Tibial artery (tissue), 4 donors: ENCODE data around the gene SETD5.

Experiments
- DNase-seq, 2 donors: peaks; one replicate each; pipeline ENCODE4 v3.0.0-alpha.2; 2019
- H3K27ac ChIP-seq, 2 donors: fragments of 200-600 bp; sonication (generic) in 1 of 2; 1 replicate in 1 of 2; 2 replicates in 1 of 2; pipeline ENCODE4 v1.5.1; 2018 to 2019; ENCODE audit warnings: mild to moderate bottlenecking in 1 of 2
- H3K27me3 ChIP-seq, 2 donors: fragments of 200-600 bp; sonication (generic) in 1 of 2; one replicate each; pipeline versions ENCODE4 v1.5.1 to v1.6.0; 2016 to 2019
- H3K36me3 ChIP-seq, 3 donors: fragments of 200-600 bp; sonication (generic) in 2 of 3; one replicate each; pipeline ENCODE4 v1.5.1; 2016 to 2019; ENCODE audit warnings: mild to moderate bottlenecking in 2 of 3
- H3K4me1 ChIP-seq, 4 donors: fragments of 200-600 bp; sonication (generic) in 2 of 4; 1 replicate in 3 of 4; 2 replicates in 1 of 4; pipeline ENCODE4 v1.5.1; 2016 to 2019
- H3K4me3 ChIP-seq, 2 donors: fragments of 200-600 bp; sonication (generic) in 1 of 2; 1 replicate in 1 of 2; 2 replicates in 1 of 2; pipeline ENCODE4 v1.5.1; 2018 to 2019; ENCODE audit warnings: mild to moderate bottlenecking in 2 of 2
- H3K9me3 ChIP-seq, 3 donors: fragments of 200-600 bp; sonication (generic) in 1 of 3; one replicate each; pipeline ENCODE4 v1.5.1; 2016 to 2019
- intact Hi-C: fragments of 100-400 bp; cut with DNase I; formaldehyde crosslinking; loops from one replicate; pipeline ENCODE4 v1.15.0; 2023; ENCODE audit warnings: low total_unique reads
- TF ChIP-seq, protein P1 (sequence below), 2 experiments: fragments of 200-600 bp in 1 of 2; fragments of 450-650 bp in 1 of 2; IDR thresholded peaks; one replicate each; pipeline ENCODE4 v1.5.1; 2017 to 2019; ENCODE audit warnings: antibody characterized with exemption in 2 of 2, mild to moderate bottlenecking in 1 of 2, moderate library complexity in 1 of 2

Gene SETD5

DNA sequence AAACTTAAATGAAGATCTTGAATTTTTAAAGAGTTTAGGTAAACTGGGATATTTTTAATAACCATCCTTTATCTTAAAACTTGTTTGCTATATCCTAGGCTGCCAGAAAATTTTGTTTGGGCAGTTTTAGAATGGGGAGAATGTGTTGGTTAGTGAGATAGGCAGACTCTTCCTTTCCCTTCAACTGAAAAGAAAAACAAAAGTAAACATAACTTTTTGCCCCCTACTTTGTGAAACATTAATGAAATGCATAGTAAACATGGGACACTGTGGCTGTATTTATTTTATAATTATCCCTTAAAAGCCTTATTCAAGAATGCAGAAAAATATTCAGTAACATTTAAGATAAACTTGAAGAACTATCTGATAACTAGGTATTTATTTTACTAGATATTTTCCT, 31.0 kb downstream of the SETD5 start:
- H3K36me3 ChIP-seq, result peaks cover 63 to 67% (median 64%) of the 10 kb centered on the region in 3 donors
- TF ChIP-seq, protein P1, sequence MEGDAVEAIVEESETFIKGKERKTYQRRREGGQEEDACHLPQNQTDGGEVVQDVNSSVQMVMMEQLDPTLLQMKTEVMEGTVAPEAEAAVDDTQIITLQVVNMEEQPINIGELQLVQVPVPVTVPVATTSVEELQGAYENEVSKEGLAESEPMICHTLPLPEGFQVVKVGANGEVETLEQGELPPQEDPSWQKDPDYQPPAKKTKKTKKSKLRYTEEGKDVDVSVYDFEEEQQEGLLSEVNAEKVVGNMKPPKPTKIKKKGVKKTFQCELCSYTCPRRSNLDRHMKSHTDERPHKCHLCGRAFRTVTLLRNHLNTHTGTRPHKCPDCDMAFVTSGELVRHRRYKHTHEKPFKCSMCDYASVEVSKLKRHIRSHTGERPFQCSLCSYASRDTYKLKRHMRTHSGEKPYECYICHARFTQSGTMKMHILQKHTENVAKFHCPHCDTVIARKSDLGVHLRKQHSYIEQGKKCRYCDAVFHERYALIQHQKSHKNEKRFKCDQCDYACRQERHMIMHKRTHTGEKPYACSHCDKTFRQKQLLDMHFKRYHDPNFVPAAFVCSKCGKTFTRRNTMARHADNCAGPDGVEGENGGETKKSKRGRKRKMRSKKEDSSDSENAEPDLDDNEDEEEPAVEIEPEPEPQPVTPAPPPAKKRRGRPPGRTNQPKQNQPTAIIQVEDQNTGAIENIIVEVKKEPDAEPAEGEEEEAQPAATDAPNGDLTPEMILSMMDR (IDR thresholded peaks at IDR 0.05), result no peak
- H3K4me1 ChIP-seq, result peaks cover 0 to 21% (median 7%) of the 10 kb centered on the region in 4 donors
- DNase-seq, result no peak
- H3K27ac ChIP-seq, result no peak overlapping the region
- no peak overlapping the region for H3K4me3 ChIP-seq
- H3K27me3 ChIP-seq, result no peaks in the 10 kb centered on the region
- H3K9me3 ChIP-seq, result no peaks in the 10 kb centered on the region
- intact Hi-C loops, result loop anchor here (10.0 kb wide), 1 partner anchor 74 kb away; no protein-coding TSS in a partner anchor

DNA sequence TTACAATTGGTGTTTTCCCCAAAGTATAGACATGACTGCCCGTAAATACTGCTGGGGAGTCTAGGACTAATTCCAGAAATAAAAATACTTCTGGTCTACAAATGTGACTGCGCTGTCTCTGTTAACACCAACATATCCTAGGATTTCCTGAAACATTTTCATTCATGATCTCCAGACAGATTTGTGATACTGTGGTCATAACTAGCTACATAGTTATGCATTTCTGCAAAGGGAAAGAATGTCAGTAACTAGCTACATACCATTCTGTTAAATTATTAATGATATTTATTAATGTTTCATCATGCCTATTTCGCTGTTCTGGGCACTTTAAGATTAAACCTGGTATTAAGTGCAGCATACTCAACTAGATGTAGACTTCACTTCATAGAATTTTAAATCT, 33.3 kb downstream of the SETD5 start:
- Histone ChIP-seq H3K36me3 (peaks cover 85 to 90% (median 86%) of the 10 kb centered on the region in 3 donors), H3K27ac (no peak overlapping the region), H3K9me3 (no peaks in the 10 kb centered on the region), H3K4me1 (peaks cover 0 to 8% (median 0%) of the 10 kb centered on the region in 4 donors), H3K4me3 (no peak overlapping the region), H3K27me3 (no peaks in the 10 kb centered on the region)
- intact Hi-C loops, result no loop called here
- DNase-seq, result no peak
- TF ChIP-seq, protein P1 (IDR thresholded peaks at IDR 0.05), result no peak

DNA sequence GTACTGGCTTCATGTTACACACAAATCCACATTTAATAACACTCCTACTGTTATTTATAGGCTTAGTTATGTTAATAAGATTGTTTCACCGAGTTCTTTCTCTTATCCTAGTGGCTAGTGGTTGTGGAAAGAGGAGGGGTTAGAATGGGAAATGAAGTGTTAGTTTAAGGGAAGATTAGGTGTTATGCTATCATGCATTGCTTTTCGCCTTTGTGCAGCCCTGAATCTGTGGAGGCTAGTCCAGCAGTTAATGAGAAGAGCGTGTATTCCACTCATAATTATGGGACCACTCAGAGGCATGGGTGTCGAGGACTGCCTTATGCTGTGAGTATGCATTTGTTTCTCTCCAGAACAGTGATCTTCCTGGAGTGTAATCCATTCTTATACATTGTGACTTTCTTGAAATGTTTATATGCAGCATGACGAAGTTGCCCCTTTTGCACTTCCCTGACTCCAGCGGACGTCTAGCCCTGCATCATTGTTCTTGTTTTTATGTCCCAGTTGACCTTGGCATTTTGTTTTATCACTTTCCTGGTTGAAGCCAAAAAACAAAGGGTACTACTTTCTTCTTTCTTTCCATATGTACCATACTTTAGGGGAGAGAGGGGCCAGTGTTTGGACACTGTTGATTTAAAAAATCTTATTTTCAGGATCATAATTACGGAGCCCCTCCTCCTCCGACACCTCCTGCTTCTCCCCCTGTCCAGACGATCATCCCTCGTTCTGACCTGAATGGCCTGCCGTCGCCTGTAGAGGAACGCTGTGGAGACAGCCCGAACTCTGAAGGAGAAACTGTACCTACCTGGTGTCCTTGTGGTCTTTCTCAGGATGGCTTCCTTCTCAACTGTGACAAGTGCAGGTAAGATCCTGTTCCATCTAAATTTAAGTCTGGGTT, 36.5 kb downstream of the SETD5 start:
- H3K27ac ChIP-seq, result no peak overlapping the region
- TF ChIP-seq, protein P1 (IDR thresholded peaks at IDR 0.05), result no peak
- H3K27me3 ChIP-seq, result no peaks in the 10 kb centered on the region
- no peaks in the 10 kb centered on the region for H3K9me3 ChIP-seq
- H3K36me3 ChIP-seq, result peaks cover 87 to 100% (median 94%) of the 10 kb centered on the region in 3 donors
- no peaks in the 10 kb centered on the region for H3K4me1 ChIP-seq
- no peak for DNase-seq
- intact Hi-C loops, result no loop called here
- H3K4me3 ChIP-seq, result no peak overlapping the region

DNA sequence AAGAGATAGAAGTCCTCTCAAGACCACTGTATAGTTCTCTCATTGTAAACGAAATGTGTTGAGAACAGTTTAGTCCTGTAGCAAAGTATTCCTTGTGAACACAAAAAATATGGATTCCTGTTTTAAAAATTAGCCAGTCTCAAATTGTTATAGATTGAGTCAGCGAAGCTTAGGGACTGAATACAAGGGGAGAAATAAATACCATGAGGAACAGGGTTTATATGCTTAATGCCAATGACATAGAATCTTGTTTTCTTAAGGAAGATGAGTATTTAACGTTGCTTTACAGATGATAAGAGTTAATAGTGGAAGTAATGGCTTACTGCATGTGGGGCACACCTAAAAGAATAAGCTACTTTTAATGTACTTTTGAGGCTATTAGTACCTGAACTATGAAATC, 37.9 kb downstream of the SETD5 start:
- no peak overlapping the region for H3K27ac ChIP-seq
- no peaks in the 10 kb centered on the region for H3K27me3 ChIP-seq
- H3K4me1 ChIP-seq, result no peaks in the 10 kb centered on the region
- H3K4me3 ChIP-seq, result no peak overlapping the region
- peaks cover 77 to 99% (median 91%) of the 10 kb centered on the region in 3 donors for H3K36me3 ChIP-seq
- H3K9me3 ChIP-seq, result no peaks in the 10 kb centered on the region
- intact Hi-C loops, result no loop called here
- TF ChIP-seq, protein P1 (IDR thresholded peaks at IDR 0.05), result no peak
- DNase-seq, result no peak

DNA sequence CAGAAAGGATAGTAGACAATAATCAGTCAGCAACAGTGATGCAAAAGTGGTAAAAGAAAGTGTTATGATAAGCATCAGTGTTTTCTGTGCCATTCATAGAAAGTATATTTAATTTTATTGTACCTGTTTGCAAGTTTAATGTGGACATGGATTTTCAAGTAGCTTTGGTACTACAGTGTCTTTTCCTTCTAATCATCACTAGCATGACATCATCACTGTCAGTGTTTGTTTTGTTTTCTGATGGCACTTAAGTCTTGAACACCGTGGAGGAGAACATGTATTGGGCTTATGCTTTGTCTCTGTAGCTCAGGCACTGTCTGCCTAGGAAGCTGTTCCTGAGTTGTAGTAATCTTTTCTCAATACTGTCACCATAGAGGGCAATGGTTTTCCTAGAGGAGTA, 41.9 kb downstream of the SETD5 start:
- intact Hi-C loops, result no loop called here
- peaks cover 77 to 99% (median 93%) of the 10 kb centered on the region in 3 donors for H3K36me3 ChIP-seq

More for the DNA sequence above, 41.9 kb downstream of the SETD5 start:
- Histone ChIP-seq H3K27ac (no peak overlapping the region), H3K9me3 (no peaks in the 10 kb centered on the region), H3K4me3 (no peak overlapping the region), H3K27me3 (no peaks in the 10 kb centered on the region), H3K4me1 (no peaks in the 10 kb centered on the region)
- TF ChIP-seq, protein P1 (IDR thresholded peaks at IDR 0.05), result no peak
- DNase-seq, result no peak
